ENCODE measurements around the gene MCF2L2.

- TF ChIP-seq EZH2 (IDR thresholded peaks at IDR 0.05; ENCODE audit: insufficient read depth, poor library complexity, severe bottlenecking), result no peak
- TF ChIP-seq EZH2phosphoT487 (IDR thresholded peaks at IDR 0.05; ENCODE audit: insufficient read depth, low read depth), result no peak
These were observed 209.6 kb downstream of the MCF2L2 start for GRCh38 chr3:183218826-183219225.
